Astrocyte (in vitro differentiated cells and primary cell): ENCODE results near the gene PRKAG2. TPM values are rescaled to one million over a fixed set of nuclear protein-coding genes. Genes with fewer than 3 reads are reported as not detected.

ENCODE experiments used
- DNase-seq: peaks from one replicate; pipeline ENCODE4 v3.0.0-alpha.2; 2010; ENCODE audit warnings: low read depth
- FAIRE-seq: peaks from 2 replicates; lab custom pipeline; 2011; peaks lifted over from hg19 to GRCh38; lab: Jason Lieb, UNC
- H2AFZ ChIP-seq: 2 replicates; pipeline ENCODE4 v1.6.0; 2012; ENCODE audit warnings: low read depth, low read length, inconsistent platforms
- H3K27ac ChIP-seq: 2 replicates; pipeline ENCODE4 v1.5.1; 2011; ENCODE audit warnings: low read depth, low read length, inconsistent platforms
- H3K27me3 ChIP-seq: 2 replicates; pipeline ENCODE4 v1.6.0; 2011; ENCODE audit warnings: low read length, inconsistent platforms; ENCODE audit not compliant: insufficient read depth
- H3K36me3 ChIP-seq: 2 replicates; pipeline ENCODE4 v1.5.1; 2011; ENCODE audit warnings: low read length, inconsistent platforms; ENCODE audit not compliant: insufficient read depth
- H3K4me1 ChIP-seq: 2 replicates; pipeline ENCODE4 v1.5.1; 2011; ENCODE audit warnings: low read length, inconsistent platforms; ENCODE audit not compliant: insufficient read depth
- H3K4me2 ChIP-seq: 2 replicates; pipeline ENCODE4 v1.6.0; 2012; ENCODE audit warnings: low read length, inconsistent platforms
- H3K4me3 ChIP-seq: 2 replicates; pipeline ENCODE4 v1.5.1; 2011; ENCODE audit warnings: low read depth, mild to moderate bottlenecking, low read length, inconsistent platforms; ENCODE audit not compliant: insufficient read depth
- H3K79me2 ChIP-seq: 2 replicates; pipeline ENCODE4 v1.6.0; 2012; ENCODE audit warnings: mild to moderate bottlenecking, low read length, inconsistent platforms; ENCODE audit not compliant: insufficient read depth
- H3K9ac ChIP-seq: 2 replicates; pipeline ENCODE4 v1.6.0; 2012; ENCODE audit warnings: mild to moderate bottlenecking, low read length, inconsistent platforms
- H3K9me3 ChIP-seq: 2 replicates; pipeline ENCODE4 v1.5.1; 2012; ENCODE audit warnings: low read depth, mild to moderate bottlenecking, low read length, inconsistent platforms; ENCODE audit not compliant: insufficient read depth
- H4K20me1 ChIP-seq: 2 replicates; pipeline ENCODE4 v1.6.0; 2012; ENCODE audit warnings: low read length, inconsistent platforms; ENCODE audit not compliant: insufficient read depth
- H3K27ac Mint-ChIP-seq: one replicate; pipeline ENCODE4 v1.8.0; 2021; ENCODE audit warnings: mild to moderate bottlenecking, mixed read lengths; ENCODE audit not compliant: unreplicated experiment
- H3K27me3 Mint-ChIP-seq: one replicate; pipeline ENCODE4 v1.8.0; 2021; ENCODE audit warnings: low read depth, mixed read lengths; ENCODE audit not compliant: unreplicated experiment
- H3K36me3 Mint-ChIP-seq: one replicate; pipeline ENCODE4 v1.8.0; 2021; ENCODE audit warnings: low read depth, mixed read lengths; ENCODE audit not compliant: unreplicated experiment
- H3K4me1 Mint-ChIP-seq: one replicate; pipeline ENCODE4 v1.8.0; 2021; ENCODE audit warnings: low read depth, mixed read lengths; ENCODE audit not compliant: unreplicated experiment
- H3K4me3 Mint-ChIP-seq: one replicate; pipeline ENCODE4 v1.8.0; 2021; ENCODE audit warnings: mild to moderate bottlenecking, moderate library complexity, mixed read lengths; ENCODE audit not compliant: unreplicated experiment
- H3K9me3 Mint-ChIP-seq: one replicate; pipeline ENCODE4 v1.8.0; 2021; ENCODE audit warnings: mild to moderate bottlenecking, mixed read lengths; ENCODE audit not compliant: unreplicated experiment
- CTCF ChIP-seq: IDR thresholded peaks from 2 replicates; pipeline ENCODE4 v1.5.1; 2011; ENCODE audit warnings: low read depth, mild to moderate bottlenecking, inconsistent platforms, low read length, moderate library complexity; ENCODE audit not compliant: insufficient read depth
- EZH2 ChIP-seq: IDR thresholded peaks from 2 replicates; pipeline ENCODE4 v1.6.1; 2012; ENCODE audit warnings: mild to moderate bottlenecking, low read length, inconsistent platforms; ENCODE audit not compliant: insufficient read depth
- total RNA-seq: library from RNA; stranded (reverse); gene quantifications from 2 replicates; pipeline ENCODE4 v1.2.1, GENCODE V29; 2021

The PRKAG2 gene
- total RNA-seq, 1 donor from 2014 or later, result 40.7 TPM

GRCh38 chr7:151896086-151896485, 19.2 kb upstream of the PRKAG2 start:
- no peaks in the 10 kb centered on the region for H3K9me3 ChIP-seq

GRCh38 chr7:151895631-151896031, 18.7 kb upstream of the PRKAG2 start:
- H3K4me2 ChIP-seq, result no peak overlapping the region
- Mint-ChIP-seq H3K4me1 (peaks cover 29% of the 10 kb centered on the region), H3K4me3 (no peak overlapping the region), H3K9me3 (no peaks in the 10 kb centered on the region), H3K36me3 (no peaks in the 10 kb centered on the region), H3K27ac (no peak overlapping the region), H3K27me3 (peaks cover 61% of the 10 kb centered on the region)
- no peaks in the 10 kb centered on the region for H3K4me1 ChIP-seq
- H3K4me3 ChIP-seq, result no peak overlapping the region
- H3K27ac ChIP-seq, result no peak overlapping the region
- TF ChIP-seq CTCF, result no peak
- TF ChIP-seq EZH2, result no peak
- no peak for FAIRE-seq
- no peaks in the 10 kb centered on the region for H4K20me1 ChIP-seq
- no peak for DNase-seq
- no peak overlapping the region for H2AFZ ChIP-seq
- peaks cover 32% of the 10 kb centered on the region for H3K27me3 ChIP-seq
- no peaks in the 10 kb centered on the region for H3K79me2 ChIP-seq
- H3K36me3 ChIP-seq, result no peaks in the 10 kb centered on the region
- H3K9me3 ChIP-seq, result no peaks in the 10 kb centered on the region
- no peak overlapping the region for H3K9ac ChIP-seq

More at GRCh38 chr7:151896086-151896485, 19.2 kb upstream of the PRKAG2 start:
- Histone ChIP-seq H3K4me3 (no peak overlapping the region), H2AFZ (no peak overlapping the region), H3K9ac (no peak overlapping the region), H3K79me2 (no peaks in the 10 kb centered on the region), H3K36me3 (no peaks in the 10 kb centered on the region), H4K20me1 (no peaks in the 10 kb centered on the region), H3K4me1 (no peaks in the 10 kb centered on the region), H3K27ac (no peak overlapping the region), H3K4me2 (no peak overlapping the region), H3K27me3 (peaks cover 35% of the 10 kb centered on the region)
- no peak for TF ChIP-seq EZH2
- no peak for TF ChIP-seq CTCF
- no peak for FAIRE-seq
- Mint-ChIP-seq H3K9me3 (no peaks in the 10 kb centered on the region), H3K4me3 (peak overlapping the region; percentile 72), H3K36me3 (no peaks in the 10 kb centered on the region), H3K4me1 (peaks cover 32% of the 10 kb centered on the region), H3K27ac (no peak overlapping the region), H3K27me3 (peaks cover 58% of the 10 kb centered on the region)
- no peak for DNase-seq

GRCh38 chr7:151895008-151895630, 18.2 kb upstream of the PRKAG2 start:
- H3K27me3 Mint-ChIP-seq, result peaks cover 62% of the 10 kb centered on the region

More at GRCh38 chr7:151895008-151895630, 18.2 kb upstream of the PRKAG2 start:
- FAIRE-seq (no peak), DNase-seq (no peak)
- TF ChIP-seq EZH2 (no peak), CTCF (no peak)
- Histone ChIP-seq H3K79me2 (no peaks in the 10 kb centered on the region), H3K4me3 (no peak overlapping the region), H4K20me1 (no peaks in the 10 kb centered on the region), H2AFZ (no peak overlapping the region), H3K9me3 (no peaks in the 10 kb centered on the region), H3K27me3 (peaks cover 33% of the 10 kb centered on the region), H3K4me2 (no peak overlapping the region), H3K9ac (no peak overlapping the region), H3K36me3 (no peaks in the 10 kb centered on the region), H3K4me1 (no peaks in the 10 kb centered on the region), H3K27ac (no peak overlapping the region)
- Mint-ChIP-seq H3K4me3 (no peak overlapping the region), H3K9me3 (no peaks in the 10 kb centered on the region), H3K27ac (no peak overlapping the region), H3K4me1 (peaks cover 24% of the 10 kb centered on the region), H3K36me3 (no peaks in the 10 kb centered on the region)
